GM11168 (cell line): ENCODE measurements around the gene ZSWIM8.

Experiments used
- in situ Hi-C: fragments of 300-500 bp; cut with MboI; formaldehyde crosslinking; loops from one replicate; pipeline ENCODE4 v1.12.0; 2022; ENCODE audit warnings: low sequenced_read_pairs; ENCODE audit not compliant: unreplicated experiment

Gene ZSWIM8

GRCh38 chr10:73840056-73840402 lies 54.6 kb downstream of the ZSWIM8 start:
- in situ Hi-C loops: loop anchor here (10.0 kb wide), 1 partner anchor 105 kb away; no protein-coding TSS in a partner anchor

- in situ Hi-C loops: loop anchor here (10.0 kb wide), 1 partner anchor 104 kb away; no protein-coding TSS in a partner anchor
Measured at GRCh38 chr10:73840403-73841060, 55.1 kb downstream of the ZSWIM8 start.

GRCh38 chr10:73841061-73841421 lies 55.6 kb downstream of the ZSWIM8 start:
- in situ Hi-C loops: loop anchor here (10.0 kb wide), 1 partner anchor 104 kb away; no protein-coding TSS in a partner anchor

- in situ Hi-C loops: loop anchor here (10.0 kb wide), 1 partner anchor 103 kb away; no protein-coding TSS in a partner anchor
Measured at GRCh38 chr10:73841526-73842285, 56.3 kb downstream of the ZSWIM8 start.

GRCh38 chr10:73842349-73842748 lies 56.9 kb downstream of the ZSWIM8 start:
- in situ Hi-C loops: loop anchor here (10.0 kb wide), 1 partner anchor 102 kb away; no protein-coding TSS in a partner anchor

GRCh38 chr10:73843261-73843660 lies 57.9 kb downstream of the ZSWIM8 start:
- in situ Hi-C loops: loop anchor here (10.0 kb wide), 1 partner anchor 102 kb away; no protein-coding TSS in a partner anchor

- in situ Hi-C loops: loop anchor here (5.0 to 10.0 kb wide), 2 partner anchors 35 to 98 kb away; no protein-coding TSS in a partner anchor
Measured at GRCh38 chr10:73847031-73847430, 61.6 kb downstream of the ZSWIM8 start.

GRCh38 chr10:73848821-73849489 lies 63.5 kb downstream of the ZSWIM8 start:
- in situ Hi-C loops: loop anchor here (5.0 to 10.0 kb wide), 2 partner anchors 33 to 96 kb away; no protein-coding TSS in a partner anchor

GRCh38 chr10:73850211-73850610 lies 64.8 kb downstream of the ZSWIM8 start:
- in situ Hi-C loops: no loop called here

GRCh38 chr10:73850863-73851461 lies 65.6 kb downstream of the ZSWIM8 start:
- in situ Hi-C loops: no loop called here
